ENCODE results near the gene MAP3K7. TPM values are rescaled to one million over a fixed set of nuclear protein-coding genes. Genes with fewer than 3 reads are reported as not detected.

MAP3K7 gene
- total RNA-seq, 5 donors from 2014 or later (not counting 1 experiment from before 2014, with no cell fraction given), result 21.1 to 25.6 (median 24.2) TPM

GRCh38 chr6:90547991-90548390, 38.9 kb downstream of the MAP3K7 start:
- H3K4me3 Mint-ChIP-seq, result no peak overlapping the region
- H3K27ac Mint-ChIP-seq, result no peak overlapping the region
- DNase-seq (no peak), ATAC-seq (replicated peaks in 1 of 4) (no peak)
- POLR2A ChIA-PET, result no interaction called here
- peaks cover 67% of the 10 kb centered on the region for H3K36me3 Mint-ChIP-seq
- H3K9me3 Mint-ChIP-seq, result no peaks in the 10 kb centered on the region
- Histone ChIP-seq H3K9me3 (no peaks in the 10 kb centered on the region), H3K4me1 (ENCODE audit: control insufficient read depth in 1 of 2, extremely low read depth in 1 of 2, insufficient read depth in 2 of 2, low read length in 2 of 2) (no peaks in the 10 kb centered on the region), H3K36me3 (ENCODE audit: control insufficient read depth in 2 of 2, extremely low read depth in 1 of 2, insufficient read depth in 1 of 2, low read length in 1 of 2) (peaks cover 9 to 76% of the 10 kb centered on the region in 2 donors), H3K27me3 (replicated peaks in 1 of 2; ENCODE audit: control insufficient read depth in 2 of 2, extremely low read depth in 1 of 2, insufficient read depth in 2 of 2, low read length in 1 of 2) (no peaks in the 10 kb centered on the region), H3K4me3 (ENCODE audit: control insufficient read depth in 1 of 2, extremely low read depth in 1 of 2, low read length in 1 of 2) (no peak overlapping the region), H3K27ac (ENCODE audit: low read length) (no peak overlapping the region)
- CTCF ChIA-PET, result interaction anchor here in 1 of 2 donors (0.5 kb wide), 1 partner anchor 24 kb away, joined by 3 read pairs; no protein-coding TSS in a partner anchor
- whole genome bisulfite sequencing (ENCODE audit: insufficient coverage), result no CpG with 5 or more reads among the region's 2 CpGs
- no peaks in the 10 kb centered on the region for H3K27me3 Mint-ChIP-seq
- peaks cover 0 to 4% (median 0%) of the 10 kb centered on the region in 3 donors for H3K4me1 Mint-ChIP-seq

GRCh38 chr6:90547079-90547478, 39.8 kb downstream of the MAP3K7 start:
- 96% methylated on average over 2 of the region's 4 CpGs for WGBS (ENCODE audit: insufficient coverage)
- CTCF ChIA-PET, result interaction anchor here in 1 of 2 donors (0.5 kb wide), 1 partner anchor 641 kb away, joined by 3 read pairs; no protein-coding TSS in a partner anchor
- POLR2A ChIA-PET, result no interaction called here
- peaks cover 0 to 4% (median 0%) of the 10 kb centered on the region in 3 donors for H3K4me1 Mint-ChIP-seq
- H3K27ac Mint-ChIP-seq, result no peak overlapping the region
- H3K9me3 ChIP-seq, result no peaks in the 10 kb centered on the region
- no peak overlapping the region for H3K4me3 Mint-ChIP-seq
- ATAC-seq (replicated peaks in 1 of 4), result no peak
- H3K4me1 ChIP-seq (ENCODE audit: control insufficient read depth in 1 of 2, extremely low read depth in 1 of 2, insufficient read depth in 2 of 2, low read length in 2 of 2), result no peaks in the 10 kb centered on the region
- H3K27me3 Mint-ChIP-seq, result no peaks in the 10 kb centered on the region
- no peak overlapping the region for H3K4me3 ChIP-seq (ENCODE audit: control insufficient read depth in 1 of 2, extremely low read depth in 1 of 2, low read length in 1 of 2)
- H3K36me3 ChIP-seq (ENCODE audit: control insufficient read depth in 2 of 2, extremely low read depth in 1 of 2, insufficient read depth in 1 of 2, low read length in 1 of 2), result peaks cover 9 to 77% of the 10 kb centered on the region in 2 donors
- no peak overlapping the region for H3K27ac ChIP-seq (ENCODE audit: low read length)
- no peaks in the 10 kb centered on the region for H3K9me3 Mint-ChIP-seq
- H3K27me3 ChIP-seq (replicated peaks in 1 of 2; ENCODE audit: control insufficient read depth in 2 of 2, extremely low read depth in 1 of 2, insufficient read depth in 2 of 2, low read length in 1 of 2), result no peaks in the 10 kb centered on the region
- no peak for DNase-seq
- H3K36me3 Mint-ChIP-seq, result peaks cover 67% of the 10 kb centered on the region

GRCh38 chr6:90545448-90545847, 41.4 kb downstream of the MAP3K7 start:
- H3K9me3 Mint-ChIP-seq, result no peaks in the 10 kb centered on the region
- ChIA-PET CTCF (no interaction called here), POLR2A (no interaction called here)
- Histone ChIP-seq H3K9me3 (no peaks in the 10 kb centered on the region), H3K36me3 (ENCODE audit: control insufficient read depth in 2 of 2, extremely low read depth in 1 of 2, insufficient read depth in 1 of 2, low read length in 1 of 2) (peaks cover 9 to 74% of the 10 kb centered on the region in 2 donors), H3K4me1 (ENCODE audit: control insufficient read depth in 1 of 2, extremely low read depth in 1 of 2, insufficient read depth in 2 of 2, low read length in 2 of 2) (no peaks in the 10 kb centered on the region), H3K27me3 (replicated peaks in 1 of 2; ENCODE audit: control insufficient read depth in 2 of 2, extremely low read depth in 1 of 2, insufficient read depth in 2 of 2, low read length in 1 of 2) (no peaks in the 10 kb centered on the region), H3K4me3 (ENCODE audit: control insufficient read depth in 1 of 2, extremely low read depth in 1 of 2, low read length in 1 of 2) (no peak overlapping the region), H3K27ac (ENCODE audit: low read length) (no peak overlapping the region)
- peaks cover 64% of the 10 kb centered on the region for H3K36me3 Mint-ChIP-seq
- no peak overlapping the region for H3K4me3 Mint-ChIP-seq
- WGBS (ENCODE audit: insufficient coverage), result no CpG with 5 or more reads among the region's 3 CpGs
- peaks cover 0 to 4% (median 0%) of the 10 kb centered on the region in 3 donors for H3K4me1 Mint-ChIP-seq
- H3K27ac Mint-ChIP-seq, result no peak overlapping the region
- H3K27me3 Mint-ChIP-seq, result no peaks in the 10 kb centered on the region
- no peak for DNase-seq
- ATAC-seq (replicated peaks in 1 of 4), result no peak

- Mint-ChIP-seq H3K4me1 (peaks cover 0 to 4% (median 0%) of the 10 kb centered on the region in 3 donors), H3K36me3 (peaks cover 64% of the 10 kb centered on the region), H3K4me3 (no peak overlapping the region), H3K27me3 (no peaks in the 10 kb centered on the region), H3K27ac (no peak overlapping the region), H3K9me3 (no peaks in the 10 kb centered on the region)
- ChIA-PET CTCF (no interaction called here), POLR2A (no interaction called here)
- Histone ChIP-seq H3K4me1 (ENCODE audit: control insufficient read depth in 1 of 2, extremely low read depth in 1 of 2, insufficient read depth in 2 of 2, low read length in 2 of 2) (no peaks in the 10 kb centered on the region), H3K36me3 (ENCODE audit: control insufficient read depth in 2 of 2, extremely low read depth in 1 of 2, insufficient read depth in 1 of 2, low read length in 1 of 2) (peaks cover 9 to 72% of the 10 kb centered on the region in 2 donors), H3K4me3 (ENCODE audit: control insufficient read depth in 1 of 2, extremely low read depth in 1 of 2, low read length in 1 of 2) (no peak overlapping the region), H3K27ac (ENCODE audit: low read length) (no peak overlapping the region), H3K9me3 (no peaks in the 10 kb centered on the region), H3K27me3 (replicated peaks in 1 of 2; ENCODE audit: control insufficient read depth in 2 of 2, extremely low read depth in 1 of 2, insufficient read depth in 2 of 2, low read length in 1 of 2) (no peaks in the 10 kb centered on the region)
- DNase-seq (no peak), ATAC-seq (replicated peaks in 1 of 4) (no peak)
- WGBS (ENCODE audit: insufficient coverage), result no CpG with 5 or more reads among the region's 4 CpGs
These were observed 42.1 kb downstream of the MAP3K7 start for GRCh38 chr6:90544741-90545140.

- POLR2A ChIA-PET, result interaction anchor here in 1 of 2 donors (0.7 kb wide), 1 partner anchor 1386 kb away, joined by 3 read pairs; no protein-coding TSS in a partner anchor
- Histone ChIP-seq H3K4me1 (ENCODE audit: control insufficient read depth in 1 of 2, extremely low read depth in 1 of 2, insufficient read depth in 2 of 2, low read length in 2 of 2) (no peaks in the 10 kb centered on the region), H3K9me3 (no peaks in the 10 kb centered on the region), H3K36me3 (ENCODE audit: control insufficient read depth in 2 of 2, extremely low read depth in 1 of 2, insufficient read depth in 1 of 2, low read length in 1 of 2) (peaks cover 9 to 67% of the 10 kb centered on the region in 2 donors), H3K27me3 (replicated peaks in 1 of 2; ENCODE audit: control insufficient read depth in 2 of 2, extremely low read depth in 1 of 2, insufficient read depth in 2 of 2, low read length in 1 of 2) (no peaks in the 10 kb centered on the region), H3K4me3 (ENCODE audit: control insufficient read depth in 1 of 2, extremely low read depth in 1 of 2, low read length in 1 of 2) (no peak overlapping the region), H3K27ac (ENCODE audit: low read length) (no peak overlapping the region)
- Mint-ChIP-seq H3K36me3 (peaks cover 59% of the 10 kb centered on the region), H3K4me3 (no peak overlapping the region), H3K27me3 (no peaks in the 10 kb centered on the region), H3K9me3 (no peaks in the 10 kb centered on the region), H3K27ac (no peak overlapping the region), H3K4me1 (peaks cover 0 to 4% (median 0%) of the 10 kb centered on the region in 3 donors)
- no peak for DNase-seq
- CTCF ChIA-PET, result no interaction called here
- ATAC-seq (replicated peaks in 1 of 4), result no peak
These were observed 42.8 kb downstream of the MAP3K7 start for GRCh38 chr6:90544081-90544480.

- H3K4me3 ChIP-seq (ENCODE audit: control insufficient read depth in 1 of 2, extremely low read depth in 1 of 2, low read length in 1 of 2), result no peak overlapping the region
- Mint-ChIP-seq H3K4me3 (no peak overlapping the region), H3K9me3 (no peaks in the 10 kb centered on the region), H3K27ac (no peak overlapping the region), H3K36me3 (peaks cover 43% of the 10 kb centered on the region), H3K4me1 (peaks cover 0 to 11% (median 0%) of the 10 kb centered on the region in 3 donors), H3K27me3 (no peaks in the 10 kb centered on the region)
- peaks cover 0 to 44% of the 10 kb centered on the region in 2 donors for H3K36me3 ChIP-seq (ENCODE audit: control insufficient read depth in 2 of 2, extremely low read depth in 1 of 2, insufficient read depth in 1 of 2, low read length in 1 of 2)
- DNase-seq (no peak), ATAC-seq (replicated peaks in 1 of 4) (no peak)
- H3K27me3 ChIP-seq (replicated peaks in 1 of 2; ENCODE audit: control insufficient read depth in 2 of 2, extremely low read depth in 1 of 2, insufficient read depth in 2 of 2, low read length in 1 of 2), result no peaks in the 10 kb centered on the region
- no peak overlapping the region for H3K27ac ChIP-seq (ENCODE audit: low read length)
- WGBS (ENCODE audit: insufficient coverage), result 100% methylated on average over 1 of the region's 3 CpGs
- H3K4me1 ChIP-seq (ENCODE audit: control insufficient read depth in 1 of 2, extremely low read depth in 1 of 2, insufficient read depth in 2 of 2, low read length in 2 of 2), result no peaks in the 10 kb centered on the region
- H3K9me3 ChIP-seq, result no peaks in the 10 kb centered on the region
- ChIA-PET POLR2A (no interaction called here), CTCF (interaction anchor here in 1 of 2 donors (0.6 kb wide), 1 partner anchor 681 kb away, joined by 5 read pairs; no protein-coding TSS in a partner anchor)
These were observed 45.7 kb downstream of the MAP3K7 start for GRCh38 chr6:90541221-90541620.
